ENCODE data around the gene PRR14. TPM values are rescaled to one million over a fixed set of nuclear protein-coding genes. Genes with fewer than 3 reads are reported as not detected.

Gene PRR14
- total RNA-seq, 1 experiment from 2014 or later: 28.2 TPM

DNA sequence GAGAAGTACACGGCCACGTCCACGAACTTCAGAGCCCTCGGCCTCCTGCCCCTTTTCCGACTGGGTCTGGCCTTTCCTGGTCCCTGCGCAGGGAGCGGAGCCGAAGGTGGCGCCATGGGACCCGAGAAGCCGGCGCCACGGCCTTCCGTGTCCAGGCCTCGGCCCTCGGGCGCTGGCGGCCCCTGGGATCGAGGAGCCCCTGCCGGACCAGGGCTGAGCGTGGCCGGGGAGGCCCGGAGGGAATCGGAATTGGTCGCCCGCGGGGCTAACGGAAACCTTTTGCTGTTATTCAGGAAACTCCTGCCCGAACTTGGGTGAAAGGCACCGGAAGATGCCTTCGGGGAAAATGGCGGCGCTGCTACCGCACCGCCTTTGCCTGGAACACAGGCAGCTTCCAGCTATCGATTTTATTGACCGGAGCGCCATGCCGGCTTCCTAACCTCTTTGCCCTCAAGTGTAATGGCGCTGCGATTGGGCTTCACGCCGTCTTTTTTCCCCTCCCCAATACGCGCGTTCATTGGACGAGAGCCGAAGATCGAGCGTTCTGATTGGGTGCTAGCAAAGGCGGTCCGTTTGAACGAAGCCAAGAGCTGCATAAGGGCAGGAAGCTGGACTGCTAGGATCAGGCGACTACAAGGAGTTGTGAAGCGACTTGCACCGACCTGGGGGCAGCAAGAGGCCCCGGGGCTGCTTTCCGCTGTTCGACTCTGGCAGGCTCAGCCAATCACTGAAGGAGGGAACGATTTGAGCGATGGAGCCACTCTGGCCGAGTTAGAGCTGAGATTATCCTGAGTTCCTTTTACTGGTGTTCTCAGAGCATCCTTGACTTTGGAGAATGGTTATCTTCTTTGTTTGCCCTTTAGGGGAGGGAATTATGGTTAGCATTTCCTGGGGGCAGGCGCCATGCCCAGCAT, 40.6 kb upstream of the PRR14 start, which contains the start of gene ZNF689:
TSS of gene ZNF689 (minus strand) at position 464 of the 914 bp plus-strand sequence. CDS start at position 116, 348 bp downstream.
- CTCF ChIA-PET: interaction anchor here (0.6 to 1.8 kb wide), 8 partner anchors 10 to 519 kb away, joined by 3 to 11 read pairs (median 4); partner anchors contain the start of genes DCTPP1, TBX6 and ZNF764
- DNase-seq: peak; percentile 95
- H3K9me3 ChIP-seq: no peaks in the 10 kb centered on the region
- H3K4me1 ChIP-seq: no peaks in the 10 kb centered on the region
- Mint-ChIP-seq H3K36me3 (ENCODE audit: insufficient read depth, unreplicated experiment) (peaks cover 37% of the 10 kb centered on the region), H3K4me1 (ENCODE audit: low read depth, unreplicated experiment) (no peaks in the 10 kb centered on the region), H3K9me3 (ENCODE audit: unreplicated experiment) (no peaks in the 10 kb centered on the region), H3K27me3 (ENCODE audit: insufficient read depth, unreplicated experiment) (no peaks in the 10 kb centered on the region), H3K4me3 (ENCODE audit: unreplicated experiment) (peak within 1 kb of the TSS; percentile 79), H3K27ac (ENCODE audit: unreplicated experiment) (peak within 1 kb of the TSS; percentile 89)
- intact Hi-C loops (cut with micrococcal nuclease; ENCODE audit: unreplicated experiment): loop anchor here (2.0 kb wide), 1 partner anchor 19 kb away; no protein-coding TSS in a partner anchor
- no peak for TF ChIP-seq CTCF (IDR thresholded peaks at IDR 0.05; ENCODE audit: insufficient read depth in 1 of 2, low read depth in 1 of 2, low read length in 1 of 2, severe bottlenecking in 1 of 2, unreplicated experiment in 1 of 2)
- no peaks in the 10 kb centered on the region for H3K27me3 ChIP-seq (replicated peaks; ENCODE audit: control insufficient read depth, insufficient read depth, low read length)
- peak within 1 kb of the TSS; percentile 77 for H3K4me3 ChIP-seq (ENCODE audit: low read depth, low read length)
- POLR2A ChIA-PET: interaction anchor here (0.6 to 1.2 kb wide), 8 partner anchors 9 to 256 kb away, joined by 3 to 10 read pairs (median 3); partner anchors contain the start of genes DCTPP1, FBRS and ZNF688
- BruUV-seq (replicated peaks): TSS peak; percentile 53
- H3K36me3 ChIP-seq (ENCODE audit: control insufficient read depth, insufficient read depth, low read length): no peaks in the 10 kb centered on the region; the same call in 1 of the 2 replicates

DNA sequence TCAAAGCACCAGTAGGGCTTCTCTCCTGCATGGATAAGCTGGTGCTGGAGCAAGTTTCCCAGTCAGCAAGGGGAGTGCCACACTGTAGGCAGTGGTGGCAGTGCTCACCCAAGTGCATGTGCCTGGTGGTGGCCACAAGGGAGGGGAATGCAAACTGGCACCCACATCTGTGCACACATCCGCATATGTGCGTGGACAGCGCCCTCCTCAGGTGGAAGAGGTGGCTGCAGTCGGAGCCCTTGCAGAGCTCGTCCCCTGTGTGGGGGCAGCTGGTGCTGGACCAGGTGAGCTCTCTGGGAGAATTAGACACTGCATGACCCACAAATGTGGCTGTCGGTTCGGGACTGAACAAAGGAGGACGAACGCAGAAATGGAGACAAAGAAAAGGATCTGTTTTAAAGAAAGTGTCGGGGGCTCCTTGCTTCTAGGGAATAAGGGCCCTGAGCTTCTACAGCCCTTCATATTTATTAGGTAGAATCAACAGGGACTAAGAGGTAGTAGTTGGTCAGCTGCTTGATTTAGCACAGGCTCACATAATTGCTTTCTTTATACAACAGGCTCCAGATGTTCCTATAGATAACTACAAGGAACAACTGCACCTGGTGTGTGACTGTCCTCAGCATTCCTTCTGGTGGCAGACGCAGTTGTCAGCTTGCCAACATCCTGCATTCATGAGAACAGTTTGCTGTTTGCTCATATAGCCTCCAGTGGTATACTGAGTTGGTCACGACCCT, 35.2 kb upstream of the PRR14 start:
- ChIA-PET CTCF (interaction anchor here (0.6 kb wide), 1 partner anchor 9 kb away, joined by 3 read pairs; no protein-coding TSS in a partner anchor), POLR2A (interaction anchor here (0.6 kb wide), 1 partner anchor 86 kb away, joined by 6 read pairs; no protein-coding TSS in a partner anchor)
- Mint-ChIP-seq H3K4me1 (ENCODE audit: low read depth, unreplicated experiment) (no peaks in the 10 kb centered on the region), H3K36me3 (ENCODE audit: insufficient read depth, unreplicated experiment) (peaks cover 1% of the 10 kb centered on the region), H3K27ac (ENCODE audit: unreplicated experiment) (no peak overlapping the region), H3K27me3 (ENCODE audit: insufficient read depth, unreplicated experiment) (no peaks in the 10 kb centered on the region), H3K9me3 (ENCODE audit: unreplicated experiment) (peaks cover 24% of the 10 kb centered on the region), H3K4me3 (ENCODE audit: unreplicated experiment) (no peak overlapping the region)
- intact Hi-C loops (cut with micrococcal nuclease; ENCODE audit: unreplicated experiment): no loop called here
- Histone ChIP-seq H3K4me3 (ENCODE audit: low read depth, low read length) (no peak overlapping the region), H3K9me3 (no peaks in the 10 kb centered on the region; the same call in 1 of the 2 replicates), H3K36me3 (ENCODE audit: control insufficient read depth, insufficient read depth, low read length) (no peaks in the 10 kb centered on the region), H3K27me3 (replicated peaks; ENCODE audit: control insufficient read depth, insufficient read depth, low read length) (no peaks in the 10 kb centered on the region), H3K4me1 (no peaks in the 10 kb centered on the region)
- DNase-seq: peak in 1 of 2 experiments; percentile 14
- no TSS peak for BruUV-seq (replicated peaks)
- peak in 1 of 2 experiments; percentile 34 for TF ChIP-seq CTCF (IDR thresholded peaks at IDR 0.05; ENCODE audit: insufficient read depth in 1 of 2, low read depth in 1 of 2, low read length in 1 of 2, severe bottlenecking in 1 of 2, unreplicated experiment in 1 of 2)

GRCh38 chr16:30619202-30619601, 31.6 kb upstream of the PRR14 start:
- Histone ChIP-seq H3K27me3 (replicated peaks; ENCODE audit: control insufficient read depth, insufficient read depth, low read length) (no peaks in the 10 kb centered on the region), H3K4me3 (ENCODE audit: low read depth, low read length) (no peak overlapping the region), H3K36me3 (ENCODE audit: control insufficient read depth, insufficient read depth, low read length) (no peaks in the 10 kb centered on the region), H3K9me3 (no peaks in the 10 kb centered on the region; the same call in 1 of the 2 replicates), H3K4me1 (no peaks in the 10 kb centered on the region)
- Mint-ChIP-seq H3K36me3 (ENCODE audit: insufficient read depth, unreplicated experiment) (no peaks in the 10 kb centered on the region), H3K4me1 (ENCODE audit: low read depth, unreplicated experiment) (no peaks in the 10 kb centered on the region), H3K27me3 (ENCODE audit: insufficient read depth, unreplicated experiment) (no peaks in the 10 kb centered on the region), H3K27ac (ENCODE audit: unreplicated experiment) (no peak overlapping the region), H3K4me3 (ENCODE audit: unreplicated experiment) (no peak overlapping the region), H3K9me3 (ENCODE audit: unreplicated experiment) (peaks cover 24% of the 10 kb centered on the region)
- DNase-seq: no peak
- no peak for TF ChIP-seq CTCF (IDR thresholded peaks at IDR 0.05; ENCODE audit: insufficient read depth in 1 of 2, low read depth in 1 of 2, low read length in 1 of 2, severe bottlenecking in 1 of 2, unreplicated experiment in 1 of 2)
- ChIA-PET CTCF (no interaction called here), POLR2A (no interaction called here)
- intact Hi-C loops (cut with micrococcal nuclease; ENCODE audit: unreplicated experiment): no loop called here
- BruUV-seq (replicated peaks): no TSS peak
